C4-2B (cell line): Measurements from ENCODE around the gene CASP12.

Source experiments
- ZFX ChIP-seq: fragments of 450-650 bp; IDR thresholded peaks from 2 replicates; pipeline ENCODE4 v1.6.1; 2017
- TF ChIP-seq, protein P1 (sequence below): fragments of 450-650 bp; conservative IDR thresholded peaks from 2 replicates; pipeline ENCODE4 v1.5.1; 2017; ENCODE audit warnings: mild to moderate bottlenecking

DNA sequence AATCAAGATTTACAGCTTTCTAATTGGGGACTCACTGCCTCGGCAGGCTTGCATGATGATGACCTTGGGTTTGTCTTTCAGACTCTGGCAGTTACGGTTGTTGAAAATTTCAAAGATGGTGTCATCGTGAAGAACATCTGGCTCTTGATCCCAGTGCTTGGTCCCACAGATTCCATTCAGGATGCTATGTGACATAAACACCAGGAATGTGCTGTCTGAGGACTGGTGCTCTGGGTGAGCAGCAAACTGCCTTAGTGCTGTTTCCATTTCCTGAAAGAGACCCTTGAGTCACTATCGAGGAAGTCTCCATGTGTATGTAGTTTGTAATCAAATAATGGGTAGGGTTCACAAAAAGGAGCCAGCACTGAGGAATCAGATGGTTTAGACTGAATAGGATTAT lies 7.1 kb downstream of the CASP12 start:
- TF ChIP-seq, protein P1, sequence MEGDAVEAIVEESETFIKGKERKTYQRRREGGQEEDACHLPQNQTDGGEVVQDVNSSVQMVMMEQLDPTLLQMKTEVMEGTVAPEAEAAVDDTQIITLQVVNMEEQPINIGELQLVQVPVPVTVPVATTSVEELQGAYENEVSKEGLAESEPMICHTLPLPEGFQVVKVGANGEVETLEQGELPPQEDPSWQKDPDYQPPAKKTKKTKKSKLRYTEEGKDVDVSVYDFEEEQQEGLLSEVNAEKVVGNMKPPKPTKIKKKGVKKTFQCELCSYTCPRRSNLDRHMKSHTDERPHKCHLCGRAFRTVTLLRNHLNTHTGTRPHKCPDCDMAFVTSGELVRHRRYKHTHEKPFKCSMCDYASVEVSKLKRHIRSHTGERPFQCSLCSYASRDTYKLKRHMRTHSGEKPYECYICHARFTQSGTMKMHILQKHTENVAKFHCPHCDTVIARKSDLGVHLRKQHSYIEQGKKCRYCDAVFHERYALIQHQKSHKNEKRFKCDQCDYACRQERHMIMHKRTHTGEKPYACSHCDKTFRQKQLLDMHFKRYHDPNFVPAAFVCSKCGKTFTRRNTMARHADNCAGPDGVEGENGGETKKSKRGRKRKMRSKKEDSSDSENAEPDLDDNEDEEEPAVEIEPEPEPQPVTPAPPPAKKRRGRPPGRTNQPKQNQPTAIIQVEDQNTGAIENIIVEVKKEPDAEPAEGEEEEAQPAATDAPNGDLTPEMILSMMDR: no peak
- no peak for TF ChIP-seq ZFX
